Right atrium auricular region (tissue), 2 donors: Measurements from ENCODE around the gene CHRM3. TPM values are rescaled to one million over a fixed set of nuclear protein-coding genes. Genes with fewer than 3 reads are reported as not detected.

Source experiments
- DNase-seq: peaks from one replicate; pipeline ENCODE4 v3.0.0-alpha.2; 2019; ENCODE audit warnings: low spot score
- H3K27ac ChIP-seq, 2 donors: fragments of 200-600 bp; sonication (generic); 1 replicate in 1 of 2; 2 replicates in 1 of 2; pipeline ENCODE4 v1.5.1; 2016 to 2019
- H3K27me3 ChIP-seq, 2 donors: fragments of 200-600 bp; sonication (generic); one replicate each; pipeline versions ENCODE4 v1.5.1 to v1.6.0; 2017 to 2019
- H3K36me3 ChIP-seq: fragments of 200-600 bp; sonication (generic); one replicate; pipeline ENCODE4 v1.5.1; 2016
- H3K4me1 ChIP-seq, 2 donors: fragments of 200-600 bp; sonication (generic); one replicate each; pipeline versions ENCODE4 v1.5.1 to v1.6.0; 2017 to 2019
- H3K4me3 ChIP-seq, 2 donors: fragments of 200-600 bp; sonication (generic); 1 replicate in 1 of 2; 2 replicates in 1 of 2; pipeline ENCODE4 v1.5.1; 2017 to 2019; ENCODE audit warnings: mild to moderate bottlenecking in 1 of 2, moderate library complexity in 1 of 2
- H3K9me3 ChIP-seq, 2 donors: fragments of 200-600 bp; sonication (generic); one replicate each; pipeline ENCODE4 v1.5.1; 2019
- CTCF ChIP-seq, 2 donors: fragments of 200-600 bp; sonication (generic); IDR thresholded peaks; one replicate each; pipeline ENCODE4 v1.5.1; 2019; ENCODE audit warnings: antibody characterized with exemption in 2 of 2
- total RNA-seq, 2 donors: library from RNA; depleted of rRNA; stranded (reverse); fragments of >200 nt; gene quantifications; one replicate each; pipeline ENCODE4 v1.1.0, GENCODE V29; 2016

The CHRM3 gene
- total RNA-seq, 2 donors from 2014 or later, result 2.2 to 2.4 TPM

GRCh38 chr1:239388578-239388977 lies 2.2 kb downstream of the CHRM3 start:
- H3K36me3 ChIP-seq, result no peaks in the 10 kb centered on the region
- no peak for DNase-seq
- no peaks in the 10 kb centered on the region for H3K9me3 ChIP-seq
- no peak overlapping the region for H3K27ac ChIP-seq
- no peak overlapping the region for H3K4me3 ChIP-seq
- no peaks in the 10 kb centered on the region for H3K27me3 ChIP-seq
- H3K4me1 ChIP-seq, result peaks cover 0 to 10% of the 10 kb centered on the region in 2 donors
- TF ChIP-seq CTCF (IDR thresholded peaks at IDR 0.05), result no peak

- Histone ChIP-seq H3K36me3 (no peaks in the 10 kb centered on the region), H3K27ac (no peak overlapping the region), H3K9me3 (no peaks in the 10 kb centered on the region), H3K4me3 (no peak overlapping the region), H3K4me1 (peaks cover 0 to 10% of the 10 kb centered on the region in 2 donors), H3K27me3 (no peaks in the 10 kb centered on the region)
- no peak for TF ChIP-seq CTCF (IDR thresholded peaks at IDR 0.05)
- DNase-seq, result no peak
These were observed 3.3 kb downstream of the CHRM3 start for GRCh38 chr1:239389703-239390102.

- no peak for DNase-seq
- H3K36me3 ChIP-seq, result no peaks in the 10 kb centered on the region
- peaks cover 0 to 7% of the 10 kb centered on the region in 2 donors for H3K4me1 ChIP-seq
- H3K27me3 ChIP-seq, result no peaks in the 10 kb centered on the region
- H3K4me3 ChIP-seq, result no peak overlapping the region
- no peaks in the 10 kb centered on the region for H3K9me3 ChIP-seq
- H3K27ac ChIP-seq, result no peak overlapping the region
- no peak for TF ChIP-seq CTCF (IDR thresholded peaks at IDR 0.05)
These were observed 5.9 kb downstream of the CHRM3 start for GRCh38 chr1:239392271-239392670.

GRCh38 chr1:239394107-239394506 lies 7.7 kb downstream of the CHRM3 start:
- no peak overlapping the region for H3K4me3 ChIP-seq
- no peak for DNase-seq
- H3K27me3 ChIP-seq, result no peaks in the 10 kb centered on the region
- H3K4me1 ChIP-seq, result no peaks in the 10 kb centered on the region
- no peaks in the 10 kb centered on the region for H3K9me3 ChIP-seq
- H3K36me3 ChIP-seq, result no peaks in the 10 kb centered on the region
- TF ChIP-seq CTCF (IDR thresholded peaks at IDR 0.05), result no peak
- no peak overlapping the region for H3K27ac ChIP-seq

GRCh38 chr1:239413916-239414315 lies 27.5 kb downstream of the CHRM3 start:
- Histone ChIP-seq H3K36me3 (no peaks in the 10 kb centered on the region), H3K4me1 (no peaks in the 10 kb centered on the region), H3K27me3 (no peaks in the 10 kb centered on the region), H3K27ac (no peak overlapping the region), H3K4me3 (no peak overlapping the region), H3K9me3 (no peaks in the 10 kb centered on the region)
- TF ChIP-seq CTCF (IDR thresholded peaks at IDR 0.05), result no peak
- no peak for DNase-seq

- no peak overlapping the region for H3K27ac ChIP-seq
- H3K9me3 ChIP-seq, result no peaks in the 10 kb centered on the region
- H3K27me3 ChIP-seq, result no peaks in the 10 kb centered on the region
- H3K36me3 ChIP-seq, result no peaks in the 10 kb centered on the region
- no peak overlapping the region for H3K4me3 ChIP-seq
- H3K4me1 ChIP-seq, result no peaks in the 10 kb centered on the region
- no peak for DNase-seq
- no peak for TF ChIP-seq CTCF (IDR thresholded peaks at IDR 0.05)
These were observed 30.9 kb downstream of the CHRM3 start for GRCh38 chr1:239417221-239417620.
